Measurements from ENCODE around the gene DCTN3.

GRCh38 chr9:34636791-34637355 is 16.6 kb upstream of the DCTN3 start:
- TF ChIP-seq CTCF (conservative IDR thresholded peaks at IDR 0.05; ENCODE audit: low read depth, low read length) (no peak), POLR2A (IDR thresholded peaks at IDR 0.05; ENCODE audit: low read depth, low read length) (no peak), ELK1 (IDR thresholded peaks at IDR 0.05; ENCODE audit: borderline replicate concordance, low read depth, low read length) (no peak), BHLHE40 (IDR thresholded peaks at IDR 0.05; ENCODE audit: low read depth, low read length) (no peak), CHD1 (IDR thresholded peaks at IDR 0.05; ENCODE audit: low read depth, low read length) (no peak), USF2 (IDR thresholded peaks at IDR 0.05; ENCODE audit: low read depth, low read length) (no peak), MXI1 (IDR thresholded peaks at IDR 0.05; ENCODE audit: borderline replicate concordance, low read depth, low read length) (no peak), CEBPB (IDR thresholded peaks at IDR 0.05; ENCODE audit: low read depth, low read length) (no peak), MAFK (IDR thresholded peaks at IDR 0.05; ENCODE audit: low read depth, low read length) (no peak), RAD21 (IDR thresholded peaks at IDR 0.05; ENCODE audit: low read length) (no peak)

All from IMR-90 (cell line).